IPS-NIHi7 (cell line): Measurements from ENCODE around the gene VTI1B.

Source experiments
- DNase-seq: peaks from one replicate; pipeline ENCODE4 v3.0.0; 2012; ENCODE audit warnings: mixed read lengths; ENCODE audit errors: extremely low spot score

The VTI1B gene

DNA sequence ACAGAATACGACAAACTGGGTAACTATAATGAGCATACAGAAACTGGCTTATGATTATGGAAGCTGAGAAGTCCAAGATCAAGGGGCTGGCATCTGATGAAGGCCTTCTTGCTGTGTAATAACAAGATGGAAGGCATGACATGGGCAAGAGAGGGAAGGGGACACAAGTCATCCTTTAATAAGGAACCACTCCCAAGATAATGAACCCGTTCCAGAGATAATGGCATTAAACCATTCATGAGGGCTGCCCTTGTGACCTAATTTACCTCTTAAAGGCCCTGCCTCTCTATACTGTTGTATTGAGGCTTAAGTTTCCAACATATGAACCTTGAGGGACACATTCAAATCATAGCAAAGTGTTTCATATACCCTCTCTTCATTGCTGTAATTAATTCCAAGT, 4.6 kb upstream of the VTI1B start:
- no peak for DNase-seq

- no peak for DNase-seq
Measured at GRCh38 chr14:67675219-67675582, 769 bp upstream of the VTI1B start.

- peak; percentile 88 for DNase-seq
Measured at GRCh38 chr14:67674139-67674479, 323 bp downstream of the VTI1B start.

- no peak for DNase-seq
Measured at GRCh38 chr14:67673451-67673850, 981 bp downstream of the VTI1B start.

GRCh38 chr14:67668559-67668958, 5.9 kb downstream of the VTI1B start:
- no peak for DNase-seq

DNA sequence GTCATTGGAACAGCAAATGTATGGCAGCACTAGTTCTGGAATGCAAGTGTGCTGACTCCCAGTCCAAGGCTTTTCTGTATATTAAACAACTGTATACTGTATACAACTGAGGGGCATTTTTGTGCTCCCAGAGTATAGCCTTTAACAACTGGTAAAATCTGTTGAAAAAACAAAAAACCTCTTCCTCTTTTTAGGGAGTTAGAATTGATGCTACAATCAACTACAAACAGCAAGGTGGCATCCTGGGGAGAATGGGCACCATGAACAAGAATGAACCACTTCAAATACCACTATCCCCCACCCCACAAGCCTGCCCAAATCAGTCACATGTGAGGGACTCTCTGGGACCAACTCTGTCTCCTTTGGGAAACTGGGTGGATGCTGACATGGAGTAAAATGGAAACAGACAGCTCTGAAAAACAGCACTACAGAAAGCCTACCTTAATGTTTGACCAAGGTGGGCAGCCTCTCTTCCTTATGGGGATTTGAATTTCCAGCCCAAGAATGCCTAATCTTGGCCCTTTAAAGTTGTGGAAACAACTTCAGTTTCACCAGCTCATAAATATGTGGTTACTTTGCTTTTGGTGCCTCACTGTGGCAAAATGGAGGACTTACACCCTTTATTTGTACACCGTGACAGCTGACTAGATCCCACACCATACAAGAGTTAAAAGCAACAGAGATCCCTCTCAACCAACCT, 7.5 kb downstream of the VTI1B start:
- DNase-seq: peak; percentile 57

- no peak for DNase-seq
Measured at GRCh38 chr14:67665868-67666267, 8.6 kb downstream of the VTI1B start.

GRCh38 chr14:67663633-67664032, 10.8 kb downstream of the VTI1B start:
- DNase-seq: no peak

DNA sequence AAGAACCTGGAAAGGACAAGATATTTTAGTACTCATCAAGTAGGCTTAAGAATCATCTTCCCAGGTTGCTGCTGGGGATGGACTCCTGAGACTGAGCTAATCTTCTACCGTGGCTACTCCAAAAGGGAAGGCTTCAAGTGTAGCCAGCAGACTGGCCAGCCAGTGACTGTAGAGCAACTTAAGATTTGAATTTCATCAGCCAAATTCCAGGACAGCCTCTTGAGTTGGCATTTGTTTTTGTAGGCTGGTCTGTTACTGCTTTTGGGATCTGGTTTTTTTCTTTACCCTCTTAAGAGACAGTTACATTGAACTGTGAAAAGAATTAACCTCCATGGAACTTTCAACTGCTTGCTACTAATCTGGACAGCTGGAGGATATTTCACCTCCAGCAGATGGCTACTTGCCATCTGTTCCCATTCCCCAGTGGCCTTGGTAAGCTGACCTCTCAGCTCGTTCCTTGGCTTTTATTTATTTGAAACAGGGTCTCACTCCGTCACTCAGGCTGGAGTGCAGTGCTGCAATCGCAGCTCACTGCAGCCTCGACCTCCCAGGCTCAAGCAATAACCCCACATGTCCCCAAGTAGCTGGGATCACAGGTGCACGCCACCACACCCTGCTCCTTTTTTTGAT, 20.7 kb downstream of the VTI1B start:
- DNase-seq: no peak

DNA sequence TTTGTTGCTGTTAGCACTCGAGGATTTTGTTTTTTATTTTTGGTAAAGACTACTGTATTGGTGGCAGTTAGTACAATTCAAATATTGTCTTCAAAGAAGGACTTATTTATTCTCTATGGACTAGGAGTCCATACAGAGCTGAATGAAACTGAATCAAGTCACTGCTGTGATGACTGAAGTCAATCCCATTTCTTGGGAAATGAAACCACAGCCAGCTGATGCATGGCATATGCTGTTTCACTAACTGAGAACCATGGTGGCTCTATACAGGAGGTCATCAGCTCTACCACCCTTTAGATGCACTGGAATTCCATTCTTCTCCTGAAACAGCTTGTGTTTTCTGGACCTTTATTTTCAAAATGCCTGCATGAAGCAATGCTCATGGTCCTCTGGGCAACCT, 22.2 kb downstream of the VTI1B start:
- no peak for DNase-seq

GRCh38 chr14:67650694-67651093, 23.7 kb downstream of the VTI1B start:
- DNase-seq: no peak

DNA sequence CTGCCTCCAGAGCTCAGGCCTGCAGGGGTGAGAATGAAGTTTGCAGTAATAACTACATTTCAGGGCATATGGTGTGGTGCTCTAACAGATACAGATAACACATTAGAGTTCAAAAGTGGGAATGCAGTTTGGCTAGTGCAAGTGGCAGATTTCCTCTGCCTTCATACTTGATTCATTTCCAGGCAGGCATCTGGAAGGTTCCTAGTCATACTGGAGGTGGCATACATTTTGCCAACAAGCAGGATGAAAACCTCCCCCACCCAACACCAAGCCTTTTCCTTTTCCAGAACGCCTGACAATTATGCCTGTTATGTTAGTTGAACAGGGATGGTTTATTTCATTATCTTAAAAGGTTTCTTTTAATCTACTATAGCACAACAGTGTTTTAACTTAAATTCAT, 24.3 kb downstream of the VTI1B start:
- no peak for DNase-seq

GRCh38 chr14:67646131-67646530, 28.3 kb downstream of the VTI1B start:
- DNase-seq: no peak

DNA sequence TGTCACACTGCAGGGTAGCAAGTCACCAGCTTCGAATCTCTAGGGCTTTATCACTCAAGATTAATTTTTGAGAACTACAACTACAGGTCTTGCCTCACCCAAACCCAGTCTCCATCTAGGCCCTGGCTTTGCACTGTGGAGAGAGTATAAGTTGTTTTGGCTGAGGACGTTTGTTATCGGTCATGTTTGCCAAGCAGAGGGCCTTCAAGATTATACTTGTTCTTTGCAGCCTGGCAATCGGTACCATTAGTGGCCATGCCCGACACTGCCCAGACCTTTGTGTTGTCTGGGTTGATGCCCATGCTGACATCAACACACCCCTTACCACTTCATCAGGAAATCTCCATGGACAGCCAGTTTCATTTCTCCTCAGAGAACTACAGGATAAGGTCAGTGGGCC, 29.0 kb downstream of the VTI1B start:
- no peak for DNase-seq

DNA sequence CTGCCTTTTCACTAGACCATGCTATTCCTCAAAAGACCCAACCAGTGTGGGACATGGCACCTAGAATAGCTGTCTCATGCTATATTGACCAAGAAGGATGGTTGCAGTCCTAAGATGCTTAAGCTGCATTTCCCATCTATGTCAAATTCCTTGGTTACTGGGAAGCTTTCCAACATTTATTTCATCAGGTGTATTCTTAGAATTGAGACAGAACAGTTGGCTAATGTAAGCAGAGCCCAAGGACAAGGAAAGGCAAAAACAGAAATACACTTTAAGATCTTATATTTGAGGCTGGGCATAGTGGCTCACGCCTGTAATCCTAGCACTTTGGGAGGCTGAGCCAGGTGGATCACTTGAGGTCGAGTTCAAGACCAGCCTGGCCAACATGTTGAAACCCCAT, 30.0 kb downstream of the VTI1B start:
- no peak for DNase-seq

DNA sequence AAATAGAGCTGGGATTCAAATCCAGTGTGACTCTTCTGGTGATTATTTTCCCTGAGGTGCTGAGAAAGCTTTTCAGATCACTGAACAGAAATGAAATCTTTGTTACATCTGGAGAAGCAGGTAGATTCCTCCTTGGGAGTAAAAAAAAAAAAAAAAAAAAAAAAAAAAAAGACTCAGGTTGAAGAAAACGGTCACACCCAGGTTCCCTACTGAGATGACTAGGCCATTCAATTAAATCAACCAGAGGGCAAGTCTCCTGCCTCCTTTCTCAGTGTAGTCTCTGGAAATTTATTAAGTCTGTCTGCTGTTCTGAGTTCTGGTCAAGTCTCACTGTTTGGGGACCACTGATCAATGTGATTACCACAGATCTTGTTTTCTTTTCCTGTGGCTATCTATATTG, 30.7 kb downstream of the VTI1B start:
- DNase-seq: no peak

GRCh38 chr14:67641902-67642749, 32.3 kb downstream of the VTI1B start:
- no peak for DNase-seq

GRCh38 chr14:67641480-67641879, 33.0 kb downstream of the VTI1B start:
- DNase-seq: no peak

DNA sequence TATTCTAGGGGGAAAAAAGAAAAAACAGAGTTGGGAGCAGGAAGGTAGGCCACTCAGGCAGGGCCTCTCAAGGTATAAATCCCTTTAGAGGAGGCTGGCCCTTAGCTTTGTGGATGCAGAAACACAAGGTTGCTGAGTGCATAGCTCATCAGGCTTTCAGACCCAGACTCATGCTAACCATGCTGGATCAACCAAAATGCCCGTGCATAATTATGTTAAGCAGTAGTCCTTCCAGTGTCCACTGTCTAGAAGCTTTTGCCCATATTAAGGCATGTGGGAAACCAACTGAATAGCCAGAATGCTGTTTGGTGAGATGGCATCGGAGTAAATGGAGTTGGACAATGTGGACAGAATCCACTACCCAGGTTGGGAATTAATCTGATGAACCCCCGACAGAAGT, 35.8 kb downstream of the VTI1B start:
- no peak for DNase-seq

- no peak for DNase-seq
Measured at GRCh38 chr14:67636361-67636919, 38.0 kb downstream of the VTI1B start.

- DNase-seq: no peak
Measured at GRCh38 chr14:67633451-67634147, 40.8 kb downstream of the VTI1B start.

DNA sequence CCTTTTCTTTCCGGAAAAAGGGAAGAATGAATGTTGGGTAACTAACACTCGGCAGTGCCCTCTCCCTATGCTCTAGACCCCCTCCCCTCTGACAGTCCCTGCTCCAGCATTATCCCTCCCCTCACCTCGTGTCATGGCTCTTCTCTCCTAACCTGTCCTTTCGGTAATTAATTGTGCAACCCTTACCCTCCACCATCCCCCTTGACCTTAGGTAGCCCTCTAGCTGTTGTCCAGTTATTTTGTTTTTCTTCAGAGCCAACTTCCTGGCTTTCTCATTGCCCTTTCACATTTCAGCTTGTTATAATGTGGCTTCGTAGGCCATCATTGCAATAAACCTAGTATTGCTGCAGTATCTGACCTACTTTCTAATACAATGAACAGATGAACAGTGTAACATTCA, 43.5 kb downstream of the VTI1B start:
- DNase-seq: no peak
